GM23338 (cell line): ENCODE results near the gene NELFCD. TPM values are rescaled to one million over a fixed set of nuclear protein-coding genes. Genes with fewer than 3 reads are reported as not detected.

Experiments
- ATAC-seq: fragments of 200-7000 bp; cut with Tn5 transposase; 3 replicates; pipeline ENCODE4 v1.9.1; 2020
- DNase-seq: peaks from one replicate; pipeline ENCODE4 v3.0.0-alpha.2; 2015; ENCODE audit warnings: low spot score
- H2AFZ ChIP-seq: fragments of 200-600 bp; sonication (generic); 2 replicates; pipeline ENCODE4 v1.8.0; 2016; ENCODE audit warnings: antibody characterized with exemption, mild to moderate bottlenecking, moderate library complexity
- H3F3A ChIP-seq: fragments of 200-600 bp; sonication (generic); replicated peaks from 2 replicates; pipeline ENCODE4 v1.8.0; 2017; ENCODE audit warnings: antibody characterized with exemption, mixed run types, low read depth
- H3K27ac ChIP-seq: fragments of 200-600 bp; sonication (generic); 2 replicates; pipeline ENCODE4 v1.6.1; 2016; ENCODE audit warnings: low read depth
- H3K27me3 ChIP-seq: fragments of 200-600 bp; sonication (generic); 2 replicates; pipeline ENCODE4 v1.8.0; 2016; ENCODE audit warnings: mild to moderate bottlenecking, mixed run types, moderate library complexity; ENCODE audit not compliant: insufficient read depth
- H3K36me3 ChIP-seq: fragments of 200-600 bp; sonication (generic); 2 replicates; pipeline ENCODE4 v1.8.0; 2016; ENCODE audit warnings: mild to moderate bottlenecking; ENCODE audit not compliant: insufficient read depth
- H3K4me1 ChIP-seq: fragments of 200-600 bp; sonication (generic); 2 replicates; pipeline ENCODE4 v1.8.0; 2016; ENCODE audit warnings: mild to moderate bottlenecking, moderate library complexity; ENCODE audit not compliant: insufficient read depth
- H3K4me2 ChIP-seq: fragments of 200-600 bp; sonication (generic); 2 replicates; pipeline ENCODE4 v1.7.1; 2017; ENCODE audit warnings: mixed run types
- H3K4me3 ChIP-seq: fragments of 200-600 bp; sonication (generic); 2 replicates; pipeline ENCODE4 v1.6.1; 2016; ENCODE audit warnings: mixed run types
- H3K79me2 ChIP-seq: fragments of 200-600 bp; sonication (generic); replicated peaks from 2 replicates; pipeline ENCODE4 v1.8.0; 2017; ENCODE audit warnings: mild to moderate bottlenecking; ENCODE audit not compliant: insufficient read depth
- H3K9me2 ChIP-seq: fragments of 200-600 bp; sonication (generic); 2 replicates; pipeline ENCODE4 v1.8.0; 2017; ENCODE audit not compliant: insufficient read depth
- H4K20me1 ChIP-seq: fragments of 200-600 bp; sonication (generic); replicated peaks from 2 replicates; pipeline ENCODE4 v1.8.0; 2017; ENCODE audit warnings: mild to moderate bottlenecking; ENCODE audit not compliant: insufficient read depth
- H3K27ac Mint-ChIP-seq: 2 replicates; pipeline ENCODE4 v1.8.0; 2020; ENCODE audit warnings: inconsistent platforms, mild to moderate bottlenecking, moderate library complexity, mixed read lengths
- H3K27me3 Mint-ChIP-seq: 3 replicates; pipeline ENCODE4 v1.8.0; 2022; ENCODE audit warnings: low read depth, mild to moderate bottlenecking, moderate library complexity, mixed read lengths, inconsistent platforms; ENCODE audit not compliant: insufficient read depth, poor library complexity
- H3K36me3 Mint-ChIP-seq: 3 replicates; pipeline ENCODE4 v1.8.0; 2021; ENCODE audit warnings: low read depth, mild to moderate bottlenecking, inconsistent platforms, moderate library complexity, mixed read lengths
- H3K4me1 Mint-ChIP-seq: 3 replicates; pipeline ENCODE4 v1.8.0; 2020; ENCODE audit warnings: mild to moderate bottlenecking, inconsistent platforms, mixed read lengths
- H3K4me3 Mint-ChIP-seq: 3 replicates; pipeline ENCODE4 v1.8.0; 2021; ENCODE audit warnings: moderate library complexity, mild to moderate bottlenecking, inconsistent platforms, mixed read lengths
- H3K9me3 Mint-ChIP-seq: 3 replicates; pipeline ENCODE4 v1.8.0; 2020; ENCODE audit warnings: moderate library complexity, mild to moderate bottlenecking, inconsistent platforms, mixed read lengths
- CREB1 ChIP-seq: fragments of 250-450 bp; sonication (Bioruptor Pico); IDR thresholded peaks from 2 replicates; pipeline ENCODE4 v1.5.0; 2020; ENCODE audit warnings: low read depth, mild to moderate bottlenecking, moderate library complexity
- EZH2 ChIP-seq: fragments of 200-600 bp; sonication (generic); IDR thresholded peaks from one replicate; pipeline ENCODE4 v1.8.0; 2017; ENCODE audit warnings: antibody characterized with exemption, mild to moderate bottlenecking, low read depth; ENCODE audit not compliant: unreplicated experiment
- EZH2phosphoT487 ChIP-seq: fragments of 200-600 bp; sonication (generic); IDR thresholded peaks from one replicate; pipeline ENCODE4 v1.8.1; 2018; ENCODE audit warnings: antibody characterized with exemption; ENCODE audit not compliant: unreplicated experiment
- JUNB ChIP-seq: IDR thresholded peaks from one replicate; pipeline ENCODE4 v1.6.1; 2016; ENCODE audit warnings: antibody characterized with exemption; ENCODE audit not compliant: unreplicated experiment
- NANOG ChIP-seq: IDR thresholded peaks from 2 replicates; pipeline ENCODE4 v1.6.1; 2016; ENCODE audit warnings: antibody characterized with exemption, borderline replicate concordance
- POLR2AphosphoS5 ChIP-seq: IDR thresholded peaks from 2 replicates; pipeline ENCODE4 v1.6.1; 2016; ENCODE audit warnings: antibody characterized with exemption, low read depth
- STAT1 ChIP-seq: IDR thresholded peaks from one replicate; pipeline ENCODE4 v1.6.1; 2016; ENCODE audit warnings: antibody characterized with exemption; ENCODE audit not compliant: unreplicated experiment
- ZNF114 ChIP-seq: fragments of 250-450 bp; sonication (Bioruptor Pico); IDR thresholded peaks from 2 replicates; pipeline ENCODE4 v1.5.0; 2020; ENCODE audit warnings: mild to moderate bottlenecking, moderate library complexity
- ZNF331 ChIP-seq: fragments of 250-450 bp; sonication (Bioruptor Pico); IDR thresholded peaks from 2 replicates; pipeline ENCODE4 v1.5.0; 2020; ENCODE audit warnings: low read depth, mild to moderate bottlenecking, moderate library complexity
- polyA plus RNA-seq: library from polyadenylated mRNA; unstranded; fragments of >200 nt; fragmentation: Nextera tagmentation; extraction: Ambion mirVana; gene quantifications from 2 replicates; pipeline ENCODE4 v1.2.1, GENCODE V29; 2016
- total RNA-seq: library from RNA; depleted of rRNA; stranded (reverse); fragments of >200 nt; shearing (Covaris generic); gene quantifications from 2 replicates; pipeline ENCODE4 v1.2.3, GENCODE V29; 2014
- TF ChIP-seq, protein P1 (sequence below), 2 experiments: fragments of 200-600 bp in 1 of 2; sonication (generic) in 1 of 2; conservative IDR thresholded peaks; 2 replicates each; pipeline versions ENCODE4 v1.5.1 to v1.6.1; 2016 to 2017; ENCODE audit warnings: antibody characterized with exemption in 2 of 2, low read depth in 2 of 2, mild to moderate bottlenecking in 2 of 2, moderate library complexity in 1 of 2
- TF ChIP-seq, protein P2 (sequence below): fragments of 250-450 bp; sonication (Bioruptor Pico); IDR thresholded peaks from 2 replicates; pipeline ENCODE4 v1.5.0; 2020; ENCODE audit warnings: mild to moderate bottlenecking, moderate library complexity
- TF ChIP-seq, protein P3 (sequence below): IDR thresholded peaks from one replicate; pipeline ENCODE4 v1.6.1; 2018; ENCODE audit warnings: antibody characterized with exemption; ENCODE audit not compliant: unreplicated experiment
- TF ChIP-seq, protein P4 (sequence below): IDR thresholded peaks from 2 replicates; pipeline ENCODE4 v1.6.1; 2016; ENCODE audit warnings: antibody characterized with exemption

NELFCD gene
- total and polyA plus RNA-seq, 2 experiments from 2014 or later, result 52.9 to 75.8 TPM

DNA sequence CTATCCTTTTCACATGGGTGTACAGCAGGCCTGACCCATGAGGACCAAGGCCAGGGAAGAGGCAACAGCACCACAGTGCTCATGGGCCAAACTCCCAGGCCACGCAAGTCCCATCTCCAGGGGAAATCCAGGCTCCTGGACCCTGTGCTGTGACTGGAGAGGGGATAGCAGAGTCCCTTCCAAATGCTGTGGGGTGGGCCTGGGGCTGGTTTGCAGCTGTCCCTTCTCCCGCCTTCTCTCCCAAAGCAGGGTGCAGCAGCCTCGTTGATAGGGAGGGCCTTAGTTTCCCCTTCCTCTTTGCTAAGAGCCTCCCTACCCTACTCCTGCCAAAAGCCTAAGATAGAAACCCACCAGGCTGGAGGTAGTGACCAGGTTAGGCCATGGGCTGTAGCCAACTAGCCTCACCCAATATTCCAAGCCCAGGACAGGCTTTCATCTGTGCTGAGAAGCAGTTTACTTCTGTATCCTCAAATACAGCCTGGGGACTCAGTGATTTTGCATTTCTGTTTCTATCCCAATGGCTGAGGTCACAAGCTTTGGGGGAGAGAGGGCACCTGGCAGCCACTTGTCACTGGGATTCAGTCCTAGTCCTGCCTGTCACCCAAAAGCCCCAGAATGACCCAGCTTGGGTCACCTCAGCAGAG, 24.6 kb downstream of the NELFCD start:
- no peaks in the 10 kb centered on the region for H3F3A ChIP-seq
- no peaks in the 10 kb centered on the region for H3K79me2 ChIP-seq
- Mint-ChIP-seq H3K27ac (no peak overlapping the region), H3K27me3 (peaks cover 24% of the 10 kb centered on the region), H3K36me3 (no peaks in the 10 kb centered on the region; the same call in 2 of the 3 replicates), H3K9me3 (no peaks in the 10 kb centered on the region), H3K4me3 (no peak overlapping the region), H3K4me1 (peaks cover 17% of the 10 kb centered on the region)
- H3K36me3 ChIP-seq, result no peaks in the 10 kb centered on the region
- ATAC-seq (no peak), DNase-seq (no peak)
- no peaks in the 10 kb centered on the region; the same call in 1 of the 2 replicates for H3K4me1 ChIP-seq
- H2AFZ ChIP-seq, result no peak overlapping the region
- H3K27ac ChIP-seq, result no peak overlapping the region
- 0 out of 2 replicates have a peak, but pooled peaks cover 5% of the 10 kb centered on the region for H4K20me1 ChIP-seq
- TF ChIP-seq, protein P1, sequence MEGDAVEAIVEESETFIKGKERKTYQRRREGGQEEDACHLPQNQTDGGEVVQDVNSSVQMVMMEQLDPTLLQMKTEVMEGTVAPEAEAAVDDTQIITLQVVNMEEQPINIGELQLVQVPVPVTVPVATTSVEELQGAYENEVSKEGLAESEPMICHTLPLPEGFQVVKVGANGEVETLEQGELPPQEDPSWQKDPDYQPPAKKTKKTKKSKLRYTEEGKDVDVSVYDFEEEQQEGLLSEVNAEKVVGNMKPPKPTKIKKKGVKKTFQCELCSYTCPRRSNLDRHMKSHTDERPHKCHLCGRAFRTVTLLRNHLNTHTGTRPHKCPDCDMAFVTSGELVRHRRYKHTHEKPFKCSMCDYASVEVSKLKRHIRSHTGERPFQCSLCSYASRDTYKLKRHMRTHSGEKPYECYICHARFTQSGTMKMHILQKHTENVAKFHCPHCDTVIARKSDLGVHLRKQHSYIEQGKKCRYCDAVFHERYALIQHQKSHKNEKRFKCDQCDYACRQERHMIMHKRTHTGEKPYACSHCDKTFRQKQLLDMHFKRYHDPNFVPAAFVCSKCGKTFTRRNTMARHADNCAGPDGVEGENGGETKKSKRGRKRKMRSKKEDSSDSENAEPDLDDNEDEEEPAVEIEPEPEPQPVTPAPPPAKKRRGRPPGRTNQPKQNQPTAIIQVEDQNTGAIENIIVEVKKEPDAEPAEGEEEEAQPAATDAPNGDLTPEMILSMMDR (conservative IDR thresholded peaks at IDR 0.05; ENCODE audit: low read depth in 2 of 2), result no peak
- no peak for TF ChIP-seq EZH2phosphoT487
- TF ChIP-seq, protein P2, sequence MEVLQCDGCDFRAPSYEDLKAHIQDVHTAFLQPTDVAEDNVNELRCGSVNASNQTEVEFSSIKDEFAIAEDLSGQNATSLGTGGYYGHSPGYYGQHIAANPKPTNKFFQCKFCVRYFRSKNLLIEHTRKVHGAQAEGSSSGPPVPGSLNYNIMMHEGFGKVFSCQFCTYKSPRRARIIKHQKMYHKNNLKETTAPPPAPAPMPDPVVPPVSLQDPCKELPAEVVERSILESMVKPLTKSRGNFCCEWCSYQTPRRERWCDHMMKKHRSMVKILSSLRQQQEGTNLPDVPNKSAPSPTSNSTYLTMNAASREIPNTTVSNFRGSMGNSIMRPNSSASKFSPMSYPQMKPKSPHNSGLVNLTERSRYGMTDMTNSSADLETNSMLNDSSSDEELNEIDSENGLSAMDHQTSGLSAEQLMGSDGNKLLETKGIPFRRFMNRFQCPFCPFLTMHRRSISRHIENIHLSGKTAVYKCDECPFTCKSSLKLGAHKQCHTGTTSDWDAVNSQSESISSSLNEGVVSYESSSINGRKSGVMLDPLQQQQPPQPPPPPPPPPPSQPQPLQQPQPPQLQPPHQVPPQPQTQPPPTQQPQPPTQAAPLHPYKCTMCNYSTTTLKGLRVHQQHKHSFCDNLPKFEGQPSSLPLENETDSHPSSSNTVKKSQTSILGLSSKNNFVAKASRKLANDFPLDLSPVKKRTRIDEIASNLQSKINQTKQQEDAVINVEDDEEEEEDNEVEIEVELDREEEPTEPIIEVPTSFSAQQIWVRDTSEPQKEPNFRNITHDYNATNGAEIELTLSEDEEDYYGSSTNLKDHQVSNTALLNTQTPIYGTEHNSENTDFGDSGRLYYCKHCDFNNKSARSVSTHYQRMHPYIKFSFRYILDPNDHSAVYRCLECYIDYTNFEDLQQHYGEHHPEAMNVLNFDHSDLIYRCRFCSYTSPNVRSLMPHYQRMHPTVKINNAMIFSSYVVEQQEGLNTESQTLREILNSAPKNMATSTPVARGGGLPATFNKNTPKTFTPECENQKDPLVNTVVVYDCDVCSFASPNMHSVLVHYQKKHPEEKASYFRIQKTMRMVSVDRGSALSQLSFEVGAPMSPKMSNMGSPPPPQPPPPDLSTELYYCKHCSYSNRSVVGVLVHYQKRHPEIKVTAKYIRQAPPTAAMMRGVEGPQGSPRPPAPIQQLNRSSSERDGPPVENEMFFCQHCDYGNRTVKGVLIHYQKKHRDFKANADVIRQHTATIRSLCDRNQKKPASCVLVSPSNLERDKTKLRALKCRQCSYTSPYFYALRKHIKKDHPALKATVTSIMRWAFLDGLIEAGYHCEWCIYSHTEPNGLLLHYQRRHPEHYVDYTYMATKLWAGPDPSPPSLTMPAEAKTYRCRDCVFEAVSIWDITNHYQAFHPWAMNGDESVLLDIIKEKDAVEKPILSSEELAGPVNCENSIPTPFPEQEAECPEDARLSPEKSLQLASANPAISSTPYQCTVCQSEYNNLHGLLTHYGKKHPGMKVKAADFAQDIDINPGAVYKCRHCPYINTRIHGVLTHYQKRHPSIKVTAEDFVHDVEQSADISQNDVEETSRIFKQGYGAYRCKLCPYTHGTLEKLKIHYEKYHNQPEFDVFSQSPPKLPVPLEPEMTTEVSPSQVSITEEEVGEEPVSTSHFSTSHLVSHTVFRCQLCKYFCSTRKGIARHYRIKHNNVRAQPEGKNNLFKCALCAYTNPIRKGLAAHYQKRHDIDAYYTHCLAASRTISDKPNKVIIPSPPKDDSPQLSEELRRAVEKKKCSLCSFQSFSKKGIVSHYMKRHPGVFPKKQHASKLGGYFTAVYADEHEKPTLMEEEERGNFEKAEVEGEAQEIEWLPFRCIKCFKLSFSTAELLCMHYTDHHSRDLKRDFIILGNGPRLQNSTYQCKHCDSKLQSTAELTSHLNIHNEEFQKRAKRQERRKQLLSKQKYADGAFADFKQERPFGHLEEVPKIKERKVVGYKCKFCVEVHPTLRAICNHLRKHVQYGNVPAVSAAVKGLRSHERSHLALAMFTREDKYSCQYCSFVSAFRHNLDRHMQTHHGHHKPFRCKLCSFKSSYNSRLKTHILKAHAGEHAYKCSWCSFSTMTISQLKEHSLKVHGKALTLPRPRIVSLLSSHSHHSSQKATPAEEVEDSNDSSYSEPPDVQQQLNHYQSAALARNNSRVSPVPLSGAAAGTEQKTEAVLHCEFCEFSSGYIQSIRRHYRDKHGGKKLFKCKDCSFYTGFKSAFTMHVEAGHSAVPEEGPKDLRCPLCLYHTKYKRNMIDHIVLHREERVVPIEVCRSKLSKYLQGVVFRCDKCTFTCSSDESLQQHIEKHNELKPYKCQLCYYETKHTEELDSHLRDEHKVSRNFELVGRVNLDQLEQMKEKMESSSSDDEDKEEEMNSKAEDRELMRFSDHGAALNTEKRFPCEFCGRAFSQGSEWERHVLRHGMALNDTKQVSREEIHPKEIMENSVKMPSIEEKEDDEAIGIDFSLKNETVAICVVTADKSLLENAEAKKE (CRISPR knock-in tag), result no peak
- TF ChIP-seq ZNF331, result no peak
- TF ChIP-seq CREB1 (CRISPR knock-in tag), result no peak
- no peak for TF ChIP-seq STAT1
- no peak for TF ChIP-seq ZNF114 (CRISPR knock-in tag)
- no peak for TF ChIP-seq NANOG
- TF ChIP-seq, protein P3, sequence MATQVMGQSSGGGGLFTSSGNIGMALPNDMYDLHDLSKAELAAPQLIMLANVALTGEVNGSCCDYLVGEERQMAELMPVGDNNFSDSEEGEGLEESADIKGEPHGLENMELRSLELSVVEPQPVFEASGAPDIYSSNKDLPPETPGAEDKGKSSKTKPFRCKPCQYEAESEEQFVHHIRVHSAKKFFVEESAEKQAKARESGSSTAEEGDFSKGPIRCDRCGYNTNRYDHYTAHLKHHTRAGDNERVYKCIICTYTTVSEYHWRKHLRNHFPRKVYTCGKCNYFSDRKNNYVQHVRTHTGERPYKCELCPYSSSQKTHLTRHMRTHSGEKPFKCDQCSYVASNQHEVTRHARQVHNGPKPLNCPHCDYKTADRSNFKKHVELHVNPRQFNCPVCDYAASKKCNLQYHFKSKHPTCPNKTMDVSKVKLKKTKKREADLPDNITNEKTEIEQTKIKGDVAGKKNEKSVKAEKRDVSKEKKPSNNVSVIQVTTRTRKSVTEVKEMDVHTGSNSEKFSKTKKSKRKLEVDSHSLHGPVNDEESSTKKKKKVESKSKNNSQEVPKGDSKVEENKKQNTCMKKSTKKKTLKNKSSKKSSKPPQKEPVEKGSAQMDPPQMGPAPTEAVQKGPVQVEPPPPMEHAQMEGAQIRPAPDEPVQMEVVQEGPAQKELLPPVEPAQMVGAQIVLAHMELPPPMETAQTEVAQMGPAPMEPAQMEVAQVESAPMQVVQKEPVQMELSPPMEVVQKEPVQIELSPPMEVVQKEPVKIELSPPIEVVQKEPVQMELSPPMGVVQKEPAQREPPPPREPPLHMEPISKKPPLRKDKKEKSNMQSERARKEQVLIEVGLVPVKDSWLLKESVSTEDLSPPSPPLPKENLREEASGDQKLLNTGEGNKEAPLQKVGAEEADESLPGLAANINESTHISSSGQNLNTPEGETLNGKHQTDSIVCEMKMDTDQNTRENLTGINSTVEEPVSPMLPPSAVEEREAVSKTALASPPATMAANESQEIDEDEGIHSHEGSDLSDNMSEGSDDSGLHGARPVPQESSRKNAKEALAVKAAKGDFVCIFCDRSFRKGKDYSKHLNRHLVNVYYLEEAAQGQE, result no peak
- no peak for TF ChIP-seq JUNB
- TF ChIP-seq POLR2AphosphoS5, result no peak
- TF ChIP-seq, protein P4, sequence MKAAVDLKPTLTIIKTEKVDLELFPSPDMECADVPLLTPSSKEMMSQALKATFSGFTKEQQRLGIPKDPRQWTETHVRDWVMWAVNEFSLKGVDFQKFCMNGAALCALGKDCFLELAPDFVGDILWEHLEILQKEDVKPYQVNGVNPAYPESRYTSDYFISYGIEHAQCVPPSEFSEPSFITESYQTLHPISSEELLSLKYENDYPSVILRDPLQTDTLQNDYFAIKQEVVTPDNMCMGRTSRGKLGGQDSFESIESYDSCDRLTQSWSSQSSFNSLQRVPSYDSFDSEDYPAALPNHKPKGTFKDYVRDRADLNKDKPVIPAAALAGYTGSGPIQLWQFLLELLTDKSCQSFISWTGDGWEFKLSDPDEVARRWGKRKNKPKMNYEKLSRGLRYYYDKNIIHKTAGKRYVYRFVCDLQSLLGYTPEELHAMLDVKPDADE, result no peak
- no peak for TF ChIP-seq EZH2
- peaks cover 11% of the 10 kb centered on the region for H3K27me3 ChIP-seq
- H3K4me3 ChIP-seq, result peak overlapping the region; percentile 65; the same call in 1 of the 2 replicates
- H3K9me2 ChIP-seq, result no peaks in the 10 kb centered on the region
- no peak overlapping the region for H3K4me2 ChIP-seq
